NCI-H510A treated with DMSO at 0.1 percent for 48 hours (cell line): Measurements from ENCODE around the gene COPB1.
A peak's percentile ranks its signal among the peaks of the same experiment; 100 is the strongest.

Experiments used
- DNase-seq: peaks from one replicate; lab custom pipeline; 2025; lab: John Stamatoyannopoulos, UW

The COPB1 gene

GRCh38 chr11:14503023-14503422, 3.4 kb upstream of the COPB1 start:
- DNase-seq = no peak

DNA sequence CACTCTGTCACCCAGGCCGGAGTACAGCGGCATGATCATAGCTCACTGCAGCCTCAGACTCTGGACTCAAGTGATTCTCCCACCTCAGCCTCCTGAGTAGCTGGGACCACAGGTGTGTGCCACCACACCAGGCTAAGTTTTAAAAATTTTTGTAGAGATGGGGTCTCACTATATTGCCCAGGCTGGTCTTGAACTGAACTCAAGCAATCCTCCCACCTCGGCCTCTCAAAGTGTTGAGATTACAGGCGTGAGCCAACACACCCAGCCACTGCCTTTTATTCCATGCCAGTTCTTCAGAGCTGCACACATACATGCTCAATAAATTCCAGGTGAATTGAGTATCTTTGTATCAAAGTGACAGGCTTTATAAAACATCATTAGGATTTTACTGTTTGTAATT, 2.4 kb upstream of the COPB1 start:
- DNase-seq = no peak

DNA sequence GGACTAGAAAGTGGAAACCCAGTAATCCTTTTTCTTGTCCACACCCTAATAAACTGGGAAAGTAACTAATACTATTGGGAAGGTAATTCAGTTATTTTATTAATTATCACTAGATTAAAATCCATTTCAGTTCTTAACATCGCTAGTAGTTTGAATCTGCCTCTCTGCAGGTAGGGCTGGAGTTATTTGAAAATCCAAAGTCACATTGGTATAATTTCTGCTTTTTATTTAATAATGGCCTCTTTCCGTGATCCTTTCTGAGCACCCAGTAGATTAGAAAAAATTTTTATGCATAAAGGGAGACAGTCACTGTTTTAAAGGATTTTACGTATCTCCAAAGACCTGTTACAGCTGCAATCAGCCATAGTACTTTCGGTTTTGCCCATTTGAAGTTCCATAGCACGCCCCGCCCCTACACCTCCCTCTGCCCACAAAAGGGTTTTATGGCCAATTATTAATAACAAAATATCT, 605 bp upstream of the COPB1 start:
- peak; percentile 39 for DNase-seq

DNA sequence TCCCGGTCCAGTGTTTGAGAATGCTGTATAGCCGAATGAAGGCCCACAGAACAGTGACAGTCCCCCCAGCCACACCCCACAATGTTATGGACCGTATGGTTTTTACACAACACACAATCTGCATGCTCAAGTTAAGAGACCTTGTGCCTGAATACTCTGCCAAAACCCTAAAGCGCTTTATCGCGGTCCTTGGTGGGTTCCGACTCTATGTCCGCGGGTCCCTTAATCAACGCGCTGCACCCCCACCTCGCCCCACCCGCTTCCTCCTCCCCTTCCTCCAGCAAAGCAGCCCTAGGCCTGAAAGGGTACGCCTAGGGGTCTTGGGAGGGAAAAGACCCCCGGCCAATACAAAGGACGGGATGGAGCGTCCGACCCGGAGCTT, 442 bp downstream of the COPB1 start:
- no peak for DNase-seq

- no peak for DNase-seq
Measured at GRCh38 chr11:14480716-14481115, 18.9 kb downstream of the COPB1 start.

- no peak for DNase-seq
Measured at GRCh38 chr11:14471127-14471526, 28.5 kb downstream of the COPB1 start.

- DNase-seq = no peak
Measured at GRCh38 chr11:14463623-14464022, 36.0 kb downstream of the COPB1 start.

DNA sequence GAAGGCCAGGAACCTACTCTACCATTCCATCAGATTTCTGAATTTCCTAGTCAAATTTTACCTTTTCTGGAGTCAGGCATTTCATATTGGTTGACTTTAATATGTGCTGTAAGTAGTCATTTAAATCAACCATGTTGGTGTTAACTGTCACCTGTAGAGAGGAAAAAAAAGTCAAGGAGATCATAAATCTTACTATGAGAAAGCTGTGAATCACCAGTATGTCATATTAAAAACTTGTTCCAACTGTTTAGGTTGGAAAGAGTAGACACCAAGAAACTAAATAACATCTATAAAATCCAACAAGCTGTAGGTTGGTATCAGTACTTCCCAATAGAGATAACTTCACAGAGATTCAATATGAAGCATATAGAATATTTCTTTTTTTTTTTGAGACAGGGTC, 39.5 kb downstream of the COPB1 start:
- DNase-seq = no peak

GRCh38 chr11:14458377-14458776, 41.2 kb downstream of the COPB1 start:
- DNase-seq = no peak

GRCh38 chr11:14455648-14456430, 43.8 kb downstream of the COPB1 start:
- DNase-seq = no peak

GRCh38 chr11:14454861-14455632, 44.6 kb downstream of the COPB1 start:
- no peak for DNase-seq

GRCh38 chr11:14451825-14452224, 47.8 kb downstream of the COPB1 start:
- DNase-seq = no peak

- no peak for DNase-seq
Measured at GRCh38 chr11:14449302-14449714, 50.3 kb downstream of the COPB1 start.

DNA sequence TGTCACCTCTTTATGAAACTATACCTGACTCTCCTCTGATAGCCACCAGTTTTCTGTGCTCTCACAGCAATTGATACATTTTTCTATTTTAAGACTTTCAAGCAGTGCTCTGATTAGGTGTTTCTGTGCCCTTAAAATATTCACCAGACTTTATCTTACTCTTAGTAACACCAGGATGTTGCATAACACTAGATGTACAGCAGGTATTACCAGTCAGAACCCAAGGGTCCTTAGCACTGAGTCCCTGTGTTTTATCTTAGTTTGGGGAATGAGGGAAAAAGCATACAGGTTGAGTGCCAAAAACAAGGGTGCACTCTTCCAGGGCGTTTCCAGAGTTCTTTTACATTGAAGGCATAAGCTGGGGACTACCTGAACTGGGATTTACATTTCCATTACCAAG, 51.4 kb downstream of the COPB1 start:
- no peak for DNase-seq

DNA sequence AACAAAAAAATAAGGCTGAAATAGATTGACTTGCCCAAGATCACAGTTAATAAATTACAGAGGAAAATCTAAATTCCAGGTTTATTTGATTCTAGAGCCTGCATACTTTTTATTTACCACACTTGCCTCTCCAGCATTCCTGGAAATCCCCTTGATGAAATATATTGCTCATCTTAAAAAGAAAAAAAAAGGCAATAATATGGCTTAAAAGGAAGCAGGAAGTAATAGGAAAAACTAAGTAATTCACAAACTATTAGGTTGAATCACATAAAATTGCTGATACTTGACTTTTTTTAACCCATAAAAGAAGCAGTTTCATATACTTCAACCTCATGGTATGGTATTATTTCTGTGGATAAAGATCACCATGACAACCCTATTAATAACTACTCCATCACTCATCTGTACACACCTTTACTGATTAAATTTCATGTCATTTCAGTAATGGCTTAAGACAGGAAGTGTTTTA, 52.9 kb downstream of the COPB1 start:
- DNase-seq = no peak

- DNase-seq = no peak
Measured at GRCh38 chr11:14445542-14446530, 53.8 kb downstream of the COPB1 start.

DNA sequence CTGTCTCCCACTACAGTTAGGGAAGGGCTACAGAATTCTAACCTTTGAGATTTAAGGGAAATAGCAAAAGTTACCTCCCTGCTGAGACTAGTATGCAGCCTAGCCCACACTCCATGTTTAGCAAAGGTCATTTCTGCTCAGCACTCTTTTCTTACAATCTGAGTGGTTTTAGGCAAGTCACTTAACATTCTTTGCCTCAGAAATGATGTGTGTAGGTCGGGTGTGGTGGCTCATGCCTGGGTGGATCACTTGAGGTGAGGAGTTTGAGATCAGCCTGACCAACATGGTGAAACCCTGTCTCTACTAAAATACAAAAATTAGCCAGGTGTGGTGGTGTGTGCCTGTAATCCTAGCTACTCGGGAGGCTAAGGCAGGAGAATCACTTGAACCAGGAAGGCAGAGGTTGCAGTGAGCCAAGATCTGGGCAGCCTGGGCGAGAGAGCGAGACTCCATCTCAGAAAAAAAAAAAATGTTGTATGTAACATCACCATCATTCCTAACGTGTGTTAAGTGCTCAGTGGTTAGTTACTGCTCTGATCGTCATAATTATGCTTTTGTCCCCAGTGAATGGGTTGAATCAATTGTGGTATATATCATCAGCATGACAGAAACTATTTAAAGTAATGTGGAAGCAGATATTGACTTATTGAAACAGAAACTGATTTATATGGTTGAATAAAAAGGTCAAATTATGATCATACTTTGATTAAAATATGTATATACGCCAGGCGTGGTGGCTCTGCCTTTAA, 55.0 kb downstream of the COPB1 start:
- DNase-seq = no peak

GRCh38 chr11:14443638-14444037, 56.0 kb downstream of the COPB1 start:
- no peak for DNase-seq

GRCh38 chr11:14435717-14436512, 63.7 kb downstream of the COPB1 start:
- DNase-seq = no peak

GRCh38 chr11:14425621-14426020, 74.0 kb downstream of the COPB1 start:
- DNase-seq = no peak
